ENCODE measurements around the gene MCCD1.

Gene MCCD1

DNA sequence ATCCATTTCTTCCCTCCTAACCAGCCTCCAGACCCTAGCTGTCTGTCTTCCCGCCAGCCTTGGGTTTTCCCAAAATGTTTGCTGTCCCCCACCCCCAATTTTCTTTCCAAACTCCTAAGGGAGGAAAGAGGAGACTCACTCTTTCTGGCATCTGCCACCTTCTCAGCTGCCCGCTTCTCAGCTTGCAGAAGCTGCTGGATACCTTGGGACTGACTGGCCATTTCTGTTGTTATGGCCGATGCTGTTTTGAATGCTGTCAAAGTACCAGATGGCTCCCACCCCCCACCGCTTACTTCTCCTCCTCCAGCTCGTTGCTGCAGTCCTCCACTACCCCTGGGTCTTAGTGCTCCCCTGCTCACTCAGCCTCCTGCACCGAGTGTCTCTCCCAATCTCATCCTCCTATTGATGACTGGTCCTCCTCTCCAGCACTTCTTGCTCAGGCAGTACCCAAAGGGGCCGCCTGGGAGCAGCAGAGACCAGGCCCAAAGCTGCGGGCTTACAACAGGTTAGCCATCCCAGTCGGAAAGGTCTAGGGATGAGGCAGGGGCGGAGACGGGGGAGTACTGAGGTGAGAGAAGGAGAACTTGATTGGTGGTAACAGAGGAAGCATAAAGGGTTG is 17.7 kb downstream of the MCCD1 start, which contains the start of gene ATP6V1G2 (continued):
- TF ChIP-seq ZNF140 (tag by site-specific recombination; IDR thresholded peaks at IDR 0.05) (no peak), ZNF561 (tag by site-specific recombination; IDR thresholded peaks at IDR 0.05; ENCODE audit: borderline replicate concordance) (0 out of 2 replicates have a peak, but pooled peaks have one; percentile 39), FEZF1 (tag by site-specific recombination; IDR thresholded peaks at IDR 0.05) (peak; percentile 72), ZBTB17 (tag by site-specific recombination; IDR thresholded peaks at IDR 0.05) (peak; percentile 87), ZNF777 (tag by site-specific recombination; IDR thresholded peaks at IDR 0.05; ENCODE audit: borderline replicate concordance) (no peak), PRDM6 (tag by site-specific recombination; IDR thresholded peaks at IDR 0.05) (no peak), ZNF707 (tag by site-specific recombination; IDR thresholded peaks at IDR 0.05) (no peak), ZNF571 (tag by site-specific recombination; IDR thresholded peaks at IDR 0.05) (no peak), ZNF26 (tag by site-specific recombination; IDR thresholded peaks at IDR 0.05) (no peak), CTCF (tag by site-specific recombination; IDR thresholded peaks at IDR 0.05) (peak; percentile 87), IKZF3 (tag by site-specific recombination; IDR thresholded peaks at IDR 0.05) (peak; percentile 99), SCRT2 (tag by site-specific recombination; IDR thresholded peaks at IDR 0.05) (peak; percentile 100), GLIS2 (tag by site-specific recombination; IDR thresholded peaks at IDR 0.05) (peak; percentile 75), ZNF398 (tag by site-specific recombination; IDR thresholded peaks at IDR 0.05) (peak; percentile 54), ZFP3 (tag by site-specific recombination; IDR thresholded peaks at IDR 0.05; ENCODE audit: low read depth) (no peak), GLIS1 (tag by site-specific recombination; IDR thresholded peaks at IDR 0.05) (peak; percentile 86), ZNF394 (tag by site-specific recombination; IDR thresholded peaks at IDR 0.05; ENCODE audit: borderline replicate concordance) (no peak; the same call in 1 of the 2 replicates), ZNF132 (tag by site-specific recombination; IDR thresholded peaks at IDR 0.05; ENCODE audit: borderline replicate concordance) (no peak), SETDB1 (IDR thresholded peaks at IDR 0.05; ENCODE audit: insufficient read length, low read length) (no peak), ZNF529 (tag by site-specific recombination; IDR thresholded peaks at IDR 0.05; ENCODE audit: insufficient replicate concordance) (no peak), ZNF214 (tag by site-specific recombination; IDR thresholded peaks at IDR 0.05; ENCODE audit: borderline replicate concordance) (no peak), ZNF785 (tag by site-specific recombination; IDR thresholded peaks at IDR 0.05) (no peak), PATZ1 (tag by site-specific recombination; IDR thresholded peaks at IDR 0.05) (0 out of 2 replicates have a peak, but pooled peaks have one; percentile 30), ZNF596 (tag by site-specific recombination; IDR thresholded peaks at IDR 0.05) (no peak), ZNF24 (tag by site-specific recombination; IDR thresholded peaks at IDR 0.05) (0 out of 2 replicates have a peak, but pooled peaks have one; percentile 65), ZNF223 (tag by site-specific recombination; IDR thresholded peaks at IDR 0.05) (no peak)
- TF ChIP-seq, protein P1, sequence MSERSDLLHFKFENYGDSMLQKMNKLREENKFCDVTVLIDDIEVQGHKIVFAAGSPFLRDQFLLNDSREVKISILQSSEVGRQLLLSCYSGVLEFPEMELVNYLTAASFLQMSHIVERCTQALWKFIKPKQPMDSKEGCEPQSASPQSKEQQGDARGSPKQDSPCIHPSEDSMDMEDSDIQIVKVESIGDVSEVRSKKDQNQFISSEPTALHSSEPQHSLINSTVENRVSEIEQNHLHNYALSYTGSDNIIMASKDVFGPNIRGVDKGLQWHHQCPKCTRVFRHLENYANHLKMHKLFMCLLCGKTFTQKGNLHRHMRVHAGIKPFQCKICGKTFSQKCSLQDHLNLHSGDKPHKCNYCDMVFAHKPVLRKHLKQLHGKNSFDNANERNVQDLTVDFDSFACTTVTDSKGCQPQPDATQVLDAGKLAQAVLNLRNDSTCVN (tag by site-specific recombination; optimal IDR thresholded peaks at IDR 0.05) = no peak
- TF ChIP-seq, protein P2, sequence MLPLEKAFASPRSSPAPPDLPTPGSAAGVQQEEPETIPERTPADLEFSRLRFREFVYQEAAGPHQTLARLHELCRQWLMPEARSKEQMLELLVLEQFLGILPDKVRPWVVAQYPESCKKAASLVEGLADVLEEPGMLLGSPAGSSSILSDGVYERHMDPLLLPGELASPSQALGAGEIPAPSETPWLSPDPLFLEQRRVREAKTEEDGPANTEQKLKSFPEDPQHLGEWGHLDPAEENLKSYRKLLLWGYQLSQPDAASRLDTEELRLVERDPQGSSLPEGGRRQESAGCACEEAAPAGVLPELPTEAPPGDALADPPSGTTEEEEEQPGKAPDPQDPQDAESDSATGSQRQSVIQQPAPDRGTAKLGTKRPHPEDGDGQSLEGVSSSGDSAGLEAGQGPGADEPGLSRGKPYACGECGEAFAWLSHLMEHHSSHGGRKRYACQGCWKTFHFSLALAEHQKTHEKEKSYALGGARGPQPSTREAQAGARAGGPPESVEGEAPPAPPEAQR (tag by site-specific recombination; IDR thresholded peaks at IDR 0.05) = no peak
